Measurements from ENCODE around the gene CDH9. TPM values are rescaled to one million over a fixed set of nuclear protein-coding genes. Genes with fewer than 3 reads are reported as not detected.

The CDH9 gene
- total and polyA plus RNA-seq, 2 donors (not counting 1 experiment from before 2014, with no cell fraction given), result not detected

DNA sequence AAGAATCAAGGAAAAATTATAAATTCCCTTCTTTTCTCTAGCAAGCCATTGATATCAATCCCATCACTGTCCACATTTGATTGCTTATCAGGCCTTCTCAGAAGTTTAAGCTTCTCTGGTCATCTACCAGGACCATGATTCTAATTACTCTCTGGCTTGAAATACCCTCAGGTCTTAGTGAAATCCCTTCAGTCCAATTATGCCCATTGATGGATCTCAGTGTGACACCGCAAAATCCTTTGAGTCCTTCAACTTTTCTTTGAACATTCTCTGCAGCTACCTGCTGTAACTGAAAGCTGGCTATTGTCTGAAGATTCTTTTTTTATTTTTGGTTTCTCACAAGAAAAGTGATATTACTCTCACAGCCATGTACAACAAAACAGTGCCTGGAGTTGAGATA, 3.0 kb upstream of the CDH9 start:
- DNase-seq (no peak), ATAC-seq (ENCODE audit: low read depth) (no peak)
- H2AFZ ChIP-seq (ENCODE audit: insufficient read depth, low read depth, low read length, poor library complexity, severe bottlenecking), result no peak overlapping the region
- H3K36me3 ChIP-seq (replicated peaks in 1 of 2; ENCODE audit: control extremely low read depth in 1 of 2, control insufficient read depth in 1 of 2, extremely low read depth in 1 of 2, insufficient read depth in 2 of 2, low read length in 1 of 2), result no peaks in the 10 kb centered on the region
- no peak overlapping the region for H3K27ac Mint-ChIP-seq
- no peaks in the 10 kb centered on the region for H3K9me3 ChIP-seq (ENCODE audit: control extremely low read depth in 1 of 3, control insufficient read depth in 2 of 3, insufficient read depth in 1 of 3, low read length in 2 of 3)
- H4K20me1 ChIP-seq (ENCODE audit: control insufficient read depth, insufficient read depth, low read length, poor library complexity, severe bottlenecking), result no peaks in the 10 kb centered on the region
- WGBS (ENCODE audit: insufficient coverage), result 100% methylated on average over 1 of the region's 1 CpG
- TF ChIP-seq EZH2 (IDR thresholded peaks at IDR 0.05; ENCODE audit: borderline replicate concordance, insufficient read depth, low read depth, low read length, poor library complexity, severe bottlenecking), result no peak
- TF ChIP-seq, protein P1, sequence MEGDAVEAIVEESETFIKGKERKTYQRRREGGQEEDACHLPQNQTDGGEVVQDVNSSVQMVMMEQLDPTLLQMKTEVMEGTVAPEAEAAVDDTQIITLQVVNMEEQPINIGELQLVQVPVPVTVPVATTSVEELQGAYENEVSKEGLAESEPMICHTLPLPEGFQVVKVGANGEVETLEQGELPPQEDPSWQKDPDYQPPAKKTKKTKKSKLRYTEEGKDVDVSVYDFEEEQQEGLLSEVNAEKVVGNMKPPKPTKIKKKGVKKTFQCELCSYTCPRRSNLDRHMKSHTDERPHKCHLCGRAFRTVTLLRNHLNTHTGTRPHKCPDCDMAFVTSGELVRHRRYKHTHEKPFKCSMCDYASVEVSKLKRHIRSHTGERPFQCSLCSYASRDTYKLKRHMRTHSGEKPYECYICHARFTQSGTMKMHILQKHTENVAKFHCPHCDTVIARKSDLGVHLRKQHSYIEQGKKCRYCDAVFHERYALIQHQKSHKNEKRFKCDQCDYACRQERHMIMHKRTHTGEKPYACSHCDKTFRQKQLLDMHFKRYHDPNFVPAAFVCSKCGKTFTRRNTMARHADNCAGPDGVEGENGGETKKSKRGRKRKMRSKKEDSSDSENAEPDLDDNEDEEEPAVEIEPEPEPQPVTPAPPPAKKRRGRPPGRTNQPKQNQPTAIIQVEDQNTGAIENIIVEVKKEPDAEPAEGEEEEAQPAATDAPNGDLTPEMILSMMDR (IDR thresholded peaks at IDR 0.05), result no peak
- no peak overlapping the region for H3K27ac ChIP-seq (ENCODE audit: low read length in 2 of 2)
- H3K4me3 ChIP-seq (ENCODE audit: control extremely low read depth in 1 of 5, extremely low read depth in 1 of 5, insufficient read depth in 1 of 5, low read depth in 2 of 5, low read length in 4 of 5), result no peak overlapping the region
- intact Hi-C loops (cut with micrococcal nuclease), result no loop called here
- H3K4me1 Mint-ChIP-seq, result no peaks in the 10 kb centered on the region
- no peak overlapping the region for H3K9ac ChIP-seq (ENCODE audit: low read length)
- no peaks in the 10 kb centered on the region for H3K27me3 ChIP-seq (replicated peaks in 1 of 4; ENCODE audit: control extremely low read depth in 1 of 4, control insufficient read depth in 3 of 4, insufficient read depth in 4 of 4, low read length in 3 of 4)
- POLR2A ChIA-PET, result no interaction called here
- H3K79me2 ChIP-seq (ENCODE audit: control insufficient read depth, insufficient read depth, low read length), result no peaks in the 10 kb centered on the region
- no peaks in the 10 kb centered on the region for H3K27me3 Mint-ChIP-seq
- H3K4me1 ChIP-seq (ENCODE audit: control insufficient read depth in 2 of 2, insufficient read depth in 2 of 2, low read length in 2 of 2), result no peaks in the 10 kb centered on the region
- H3K9me3 Mint-ChIP-seq (ENCODE audit: insufficient read depth), result peaks cover 2% of the 10 kb centered on the region
- CTCF ChIA-PET, result no interaction called here
- no peak overlapping the region for H3K4me3 Mint-ChIP-seq
- H3K4me2 ChIP-seq (replicated peaks; ENCODE audit: low read depth, low read length, poor library complexity, severe bottlenecking), result no peak overlapping the region

DNA sequence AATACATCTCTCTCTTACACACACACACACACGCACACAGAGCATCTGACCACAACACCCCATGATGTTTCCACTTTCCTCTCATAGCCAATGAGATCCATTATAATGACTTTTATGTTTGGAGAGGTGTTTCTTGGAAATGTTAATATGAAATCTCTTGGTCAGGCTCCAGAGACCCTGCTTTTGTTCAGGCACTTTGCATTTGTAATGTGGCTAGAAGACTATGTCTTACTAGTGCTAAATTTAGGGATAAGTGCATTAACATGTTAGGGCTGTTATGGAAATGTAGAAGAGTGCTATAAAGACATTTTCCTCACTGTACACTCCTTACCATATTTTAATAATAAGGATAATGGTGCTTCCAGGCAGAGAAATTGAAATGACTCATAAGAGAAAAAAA, 3.8 kb downstream of the CDH9 start:
- no CpG with 5 or more reads among the region's 1 CpG for WGBS (ENCODE audit: insufficient coverage)
- H3K4me1 Mint-ChIP-seq, result no peaks in the 10 kb centered on the region
- TF ChIP-seq, protein P1 (IDR thresholded peaks at IDR 0.05), result no peak
- no peak for TF ChIP-seq EZH2 (IDR thresholded peaks at IDR 0.05; ENCODE audit: borderline replicate concordance, insufficient read depth, low read depth, low read length, poor library complexity, severe bottlenecking)
- Histone ChIP-seq H2AFZ (ENCODE audit: insufficient read depth, low read depth, low read length, poor library complexity, severe bottlenecking) (no peak overlapping the region), H4K20me1 (ENCODE audit: control insufficient read depth, insufficient read depth, low read length, poor library complexity, severe bottlenecking) (no peaks in the 10 kb centered on the region), H3K27me3 (replicated peaks in 1 of 4; ENCODE audit: control extremely low read depth in 1 of 4, control insufficient read depth in 3 of 4, insufficient read depth in 4 of 4, low read length in 3 of 4) (no peaks in the 10 kb centered on the region), H3K4me1 (ENCODE audit: control insufficient read depth in 2 of 2, insufficient read depth in 2 of 2, low read length in 2 of 2) (no peaks in the 10 kb centered on the region), H3K9me3 (ENCODE audit: control extremely low read depth in 1 of 3, control insufficient read depth in 2 of 3, insufficient read depth in 1 of 3, low read length in 2 of 3) (no peaks in the 10 kb centered on the region), H3K4me2 (replicated peaks; ENCODE audit: low read depth, low read length, poor library complexity, severe bottlenecking) (no peak overlapping the region), H3K4me3 (ENCODE audit: control extremely low read depth in 1 of 5, extremely low read depth in 1 of 5, insufficient read depth in 1 of 5, low read depth in 2 of 5, low read length in 4 of 5) (no peak overlapping the region), H3K36me3 (replicated peaks in 1 of 2; ENCODE audit: control extremely low read depth in 1 of 2, control insufficient read depth in 1 of 2, extremely low read depth in 1 of 2, insufficient read depth in 2 of 2, low read length in 1 of 2) (no peaks in the 10 kb centered on the region), H3K27ac (ENCODE audit: low read length in 2 of 2) (no peak overlapping the region), H3K9ac (ENCODE audit: low read length) (no peak overlapping the region), H3K79me2 (ENCODE audit: control insufficient read depth, insufficient read depth, low read length) (no peaks in the 10 kb centered on the region)
- CTCF ChIA-PET, result no interaction called here
- H3K9me3 Mint-ChIP-seq (ENCODE audit: insufficient read depth), result no peaks in the 10 kb centered on the region
- no peak overlapping the region for H3K4me3 Mint-ChIP-seq
- H3K27ac Mint-ChIP-seq, result no peak overlapping the region
- H3K27me3 Mint-ChIP-seq, result no peaks in the 10 kb centered on the region
- no peak for ATAC-seq (ENCODE audit: low read depth)
- POLR2A ChIA-PET, result no interaction called here
- no peak for DNase-seq
- intact Hi-C loops (cut with micrococcal nuclease), result no loop called here
